Fibroblast of mammary gland (primary cell): ENCODE data around the gene AFF2.

Source experiments
- DNase-seq: peaks from one replicate; pipeline ENCODE4 v3.0.0-alpha.2; 2010; ENCODE audit warnings: low read depth
- H3K4me3 ChIP-seq: 2 replicates; pipeline ENCODE4 v1.5.1; 2011; ENCODE audit warnings: low read depth, mild to moderate bottlenecking, low read length, moderate library complexity; ENCODE audit not compliant: control insufficient read depth
- CTCF ChIP-seq: conservative IDR thresholded peaks from 2 replicates; pipeline ENCODE4 v1.5.1; 2011; ENCODE audit warnings: low read depth, low read length, inconsistent platforms; ENCODE audit not compliant: control insufficient read depth, insufficient read depth

AFF2 gene

GRCh38 chrX:148915474-148915873 lies 415.1 kb downstream of the AFF2 start:
- TF ChIP-seq CTCF = no peak
- no peak for DNase-seq
- H3K4me3 ChIP-seq = no peak overlapping the region

GRCh38 chrX:148917441-148917840 lies 417.0 kb downstream of the AFF2 start:
- no peak for TF ChIP-seq CTCF

GRCh38 chrX:148923631-148924030 lies 423.2 kb downstream of the AFF2 start:
- no peak for TF ChIP-seq CTCF
- DNase-seq = no peak
- no peak overlapping the region for H3K4me3 ChIP-seq

More at GRCh38 chrX:148917441-148917840, 417.0 kb downstream of the AFF2 start:
- H3K4me3 ChIP-seq = no peak overlapping the region
- DNase-seq = no peak

- no peak for TF ChIP-seq CTCF
- no peak overlapping the region for H3K4me3 ChIP-seq
- no peak for DNase-seq
Observed at GRCh38 chrX:148926371-148926770, 426.0 kb downstream of the AFF2 start.

- H3K4me3 ChIP-seq = no peak overlapping the region
- no peak for TF ChIP-seq CTCF
- DNase-seq = peak; percentile 56
Observed at GRCh38 chrX:148928811-148929210, 428.4 kb downstream of the AFF2 start.

- no peak overlapping the region for H3K4me3 ChIP-seq
- no peak for TF ChIP-seq CTCF
- peak; percentile 39 for DNase-seq
Observed at GRCh38 chrX:148929686-148930085, 429.3 kb downstream of the AFF2 start.

- TF ChIP-seq CTCF = no peak
- no peak overlapping the region for H3K4me3 ChIP-seq
- DNase-seq = no peak
Observed at GRCh38 chrX:148930206-148930729, 429.9 kb downstream of the AFF2 start.
